GM21447 (cell line): Measurements from ENCODE around the gene KIAA1755.

Experiments used
- ATAC-seq: cut with Tn5 transposase; IDR thresholded peaks from one replicate; pipeline ENCODE4 v1.9.1; 2021; ENCODE audit not compliant: unreplicated experiment

KIAA1755 gene

DNA sequence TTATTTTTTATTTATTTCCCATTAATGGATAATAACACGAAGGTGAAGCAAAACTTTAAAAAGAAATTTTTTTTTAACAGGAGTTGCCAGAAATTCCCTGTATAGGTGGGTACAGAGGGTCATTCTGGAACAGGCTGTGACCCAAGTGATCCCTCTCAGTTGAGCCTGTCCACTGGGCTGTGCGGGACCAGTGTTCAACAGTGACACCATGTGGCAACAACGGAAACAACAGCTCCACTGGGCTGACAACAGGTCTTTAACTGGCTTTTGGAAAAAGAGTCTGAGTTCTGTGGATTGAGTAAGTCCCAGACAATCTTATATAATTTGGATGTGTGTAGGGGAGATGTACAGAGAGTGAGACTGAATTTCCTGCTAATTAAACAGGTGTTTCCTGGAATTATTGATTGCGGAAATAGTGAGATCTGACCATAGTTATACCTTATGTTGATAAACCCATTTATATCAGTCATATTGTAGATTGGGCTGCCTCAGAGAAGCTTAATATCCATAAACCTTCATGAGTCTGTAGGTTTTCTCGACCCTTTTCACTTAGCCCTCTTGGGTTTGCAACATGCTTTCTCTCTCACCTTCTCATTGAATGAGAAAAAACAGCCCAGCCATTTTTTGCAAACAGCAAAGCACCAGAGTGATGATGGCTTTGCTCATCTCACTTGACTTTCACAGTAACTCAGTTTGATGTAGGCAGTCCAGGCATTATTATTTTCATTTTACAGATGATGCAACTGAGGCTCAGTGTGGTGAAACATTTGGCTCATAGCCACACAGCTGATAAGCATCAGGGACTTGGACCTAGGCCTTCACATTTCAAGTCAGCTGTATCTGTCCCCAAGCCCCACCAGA, 17.5 kb downstream of the KIAA1755 start:
- no peak for ATAC-seq

DNA sequence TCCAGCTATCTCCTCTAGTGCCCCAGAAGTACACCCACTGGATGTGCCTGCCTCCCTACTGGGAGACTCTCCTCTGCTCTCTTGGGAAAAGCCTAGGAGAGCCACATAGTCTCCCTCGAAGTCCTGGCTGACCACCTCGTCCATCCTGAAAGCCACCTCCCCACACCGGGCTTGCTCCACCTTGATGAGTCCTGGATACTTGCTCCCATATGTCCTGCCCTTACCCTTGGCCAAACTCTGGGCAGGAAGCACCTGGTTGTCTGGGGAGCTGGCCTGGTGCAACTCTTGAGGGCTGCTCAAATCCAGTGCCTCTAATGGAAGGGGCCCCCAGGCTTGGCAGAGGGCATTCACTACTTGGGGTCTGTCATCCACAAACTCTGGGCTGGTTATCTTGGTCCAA, 19.3 kb downstream of the KIAA1755 start:
- no peak for ATAC-seq

- ATAC-seq: no peak
Measured at GRCh38 chr20:38239441-38239840, 21.1 kb downstream of the KIAA1755 start.

DNA sequence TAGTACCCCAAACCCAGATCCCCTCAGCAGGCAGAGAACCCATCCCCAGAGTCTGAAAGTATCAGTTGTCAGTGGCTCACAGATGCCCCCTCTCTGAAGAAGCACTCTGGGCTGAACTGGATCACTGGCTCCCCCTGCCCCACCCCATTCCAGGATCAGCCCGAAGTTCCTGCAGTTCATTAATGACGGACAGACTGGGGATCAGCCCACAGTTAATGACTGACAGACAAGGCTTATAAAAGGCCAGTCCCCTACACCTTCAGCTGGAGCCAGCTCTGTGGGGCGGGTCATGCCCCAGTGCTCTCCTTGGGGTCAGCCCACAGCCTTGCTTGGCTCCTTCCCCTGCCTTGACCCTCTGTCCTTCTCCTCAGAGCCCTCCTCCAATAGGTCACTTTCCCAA, 21.7 kb downstream of the KIAA1755 start:
- ATAC-seq: no peak

- ATAC-seq: no peak
Measured at GRCh38 chr20:38237381-38237780, 23.2 kb downstream of the KIAA1755 start.

GRCh38 chr20:38231531-38232121, 28.9 kb downstream of the KIAA1755 start:
- ATAC-seq: no peak

- ATAC-seq: no peak
Measured at GRCh38 chr20:38230957-38231526, 29.5 kb downstream of the KIAA1755 start.

- no peak for ATAC-seq
Measured at GRCh38 chr20:38230253-38230551, 30.3 kb downstream of the KIAA1755 start.

- ATAC-seq: no peak
Measured at GRCh38 chr20:38229376-38230252, 30.9 kb downstream of the KIAA1755 start.

- no peak for ATAC-seq
Measured at GRCh38 chr20:38228436-38228835, 32.1 kb downstream of the KIAA1755 start.

DNA sequence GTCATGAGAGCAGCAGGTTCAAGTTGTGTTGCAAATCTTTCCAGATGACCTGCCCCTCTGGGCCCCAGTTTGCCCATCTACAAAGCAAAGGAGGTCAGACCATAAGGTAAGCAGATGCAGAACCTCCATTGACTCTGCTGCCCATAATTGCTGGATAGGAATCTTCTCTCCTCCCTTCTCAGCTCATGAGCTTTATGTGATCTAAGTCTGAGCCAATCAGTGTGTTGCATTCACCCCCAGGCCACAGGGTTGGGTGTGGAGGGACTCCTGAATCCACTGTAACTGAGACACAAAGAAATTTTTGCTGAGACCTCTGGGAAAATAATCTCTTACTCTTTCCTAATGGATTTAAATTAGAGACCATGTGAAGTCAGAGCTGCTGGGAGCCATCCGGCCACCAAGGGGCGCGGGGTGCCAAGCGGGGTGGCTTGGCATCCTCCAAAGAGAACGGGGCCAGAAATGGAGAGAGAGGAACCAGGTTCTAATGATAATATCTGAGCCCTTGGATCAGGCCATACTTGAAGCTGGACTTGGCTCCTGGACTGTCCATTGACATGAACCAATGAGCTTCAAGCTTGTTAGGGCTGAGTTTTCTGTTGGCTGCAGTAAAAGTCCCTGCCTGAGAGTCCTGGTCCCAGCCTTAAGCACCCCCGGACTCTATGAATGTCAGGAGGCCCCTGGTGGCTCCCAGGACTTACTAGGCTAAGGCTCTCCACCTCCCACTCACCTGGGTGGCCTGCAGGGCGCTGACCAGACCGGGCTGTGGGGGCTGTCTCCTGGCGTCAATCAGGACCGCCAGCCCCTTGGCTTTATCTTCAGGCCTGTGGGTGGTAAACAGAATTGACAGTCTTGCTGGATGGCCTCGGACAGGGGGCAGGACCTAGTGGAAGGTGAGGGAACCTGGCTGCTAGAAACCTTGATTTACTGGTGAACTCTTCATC, 32.8 kb downstream of the KIAA1755 start:
- ATAC-seq: no peak

- no peak for ATAC-seq
Measured at GRCh38 chr20:38226553-38226952, 34.0 kb downstream of the KIAA1755 start.

DNA sequence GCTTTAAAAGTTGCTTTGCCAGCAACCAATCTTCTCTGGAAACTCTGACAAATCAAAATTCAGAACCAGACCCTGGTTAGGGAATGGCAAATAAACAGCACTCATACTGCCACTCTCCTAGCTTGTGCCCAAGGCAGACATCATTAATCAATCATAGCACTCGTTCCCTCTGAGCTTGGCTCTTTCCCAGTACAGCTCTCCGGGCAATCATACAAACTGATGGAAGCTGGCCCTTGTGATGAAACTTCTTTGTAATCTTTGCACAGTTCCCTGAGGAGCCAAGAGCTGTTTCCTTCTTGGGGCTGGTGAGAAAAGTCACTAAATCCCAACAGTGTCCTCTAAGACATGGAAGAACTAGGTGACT, 34.7 kb downstream of the KIAA1755 start:
- no peak for ATAC-seq

- no peak for ATAC-seq
Measured at GRCh38 chr20:38225240-38225899, 35.2 kb downstream of the KIAA1755 start.

- ATAC-seq: no peak
Measured at GRCh38 chr20:38224531-38224930, 36.0 kb downstream of the KIAA1755 start.

- no peak for ATAC-seq
Measured at GRCh38 chr20:38223743-38224100, 36.8 kb downstream of the KIAA1755 start.

DNA sequence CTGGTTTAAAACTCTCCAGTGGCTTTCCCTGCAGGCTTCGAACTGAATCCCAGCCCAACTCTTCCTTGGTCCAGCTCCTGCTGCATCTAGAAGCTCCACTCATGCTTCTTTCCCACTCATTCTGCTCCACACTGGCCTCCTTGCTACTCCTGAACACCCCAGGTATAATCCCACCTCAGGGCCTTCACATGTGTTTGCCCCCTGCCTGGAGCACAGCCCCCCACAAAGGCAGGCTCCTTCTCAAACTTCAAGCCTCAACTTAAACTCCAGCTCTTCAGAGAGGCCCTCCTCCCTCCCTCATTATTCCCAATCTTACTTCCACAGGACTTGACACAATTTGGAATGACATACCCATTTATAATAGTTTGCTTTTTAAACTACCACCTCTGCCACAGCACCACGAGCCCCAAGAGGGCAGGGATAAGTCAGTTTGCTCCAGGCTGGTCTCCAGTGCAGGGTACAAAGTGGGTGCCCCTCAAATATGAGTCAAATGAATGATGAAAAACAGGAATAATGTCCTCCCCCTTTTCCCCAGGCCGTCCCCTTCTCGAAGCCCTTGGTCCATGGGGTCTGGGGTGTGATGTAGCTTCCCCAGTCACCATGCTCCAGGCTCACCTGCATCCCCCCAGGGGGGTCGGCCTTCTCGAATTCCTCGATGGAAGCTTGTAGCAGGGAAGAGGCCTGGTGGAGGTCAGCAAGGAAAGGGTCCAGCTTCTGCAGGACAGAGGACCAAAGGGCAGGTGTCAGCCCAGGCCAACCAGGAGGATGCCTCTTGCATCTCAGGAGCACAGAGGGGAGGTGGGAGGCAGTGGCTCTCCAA, 37.4 kb downstream of the KIAA1755 start:
- no peak for ATAC-seq

DNA sequence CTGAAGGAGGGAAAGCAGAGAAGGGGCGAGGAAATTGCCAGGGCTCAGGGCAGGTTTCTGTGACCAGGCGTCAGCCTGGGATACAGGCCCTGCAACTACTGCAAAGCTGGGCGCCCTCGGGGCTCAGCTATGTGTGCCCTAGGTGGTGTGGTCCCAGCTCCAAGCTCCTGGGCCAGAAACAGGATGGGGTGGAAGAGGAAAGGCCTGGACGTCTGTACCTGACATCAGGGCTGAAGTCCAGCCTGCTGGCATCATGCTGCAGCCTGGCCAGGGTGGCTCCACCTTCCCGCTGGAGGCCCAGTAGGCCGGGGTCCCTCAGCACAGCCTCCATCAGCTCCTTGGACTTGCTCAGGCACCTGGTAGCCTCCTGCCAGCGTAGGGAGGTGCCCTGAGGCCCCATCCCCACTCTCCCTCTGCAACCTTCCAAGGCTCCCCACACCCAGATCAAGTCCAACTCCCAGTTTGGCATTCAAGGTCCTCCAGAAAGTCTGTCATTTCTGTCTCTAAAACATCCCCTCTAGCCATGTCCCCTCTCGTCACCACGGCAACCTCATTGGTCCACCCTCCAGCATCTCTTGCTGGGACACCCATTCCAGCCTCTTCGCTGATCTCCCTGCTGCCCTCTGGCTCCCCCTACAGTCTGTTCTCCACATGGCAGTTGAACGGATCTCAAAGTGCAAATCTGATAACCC, 38.2 kb downstream of the KIAA1755 start:
- ATAC-seq: no peak
